HFFc6 (cell line): ENCODE data around the gene PRCD. TPM values are rescaled to one million over a fixed set of nuclear protein-coding genes. Genes with fewer than 3 reads are reported as not detected.
A peak's percentile ranks its signal among the peaks of the same experiment; 100 is the strongest.
"Not testable (repeated sequence)": the region's sequence is repeated elsewhere in the genome, so short reads cannot be mapped to it uniquely, and the experiment has no call there.

Experiments used
- DNase-seq: peaks from one replicate; pipeline ENCODE4 v3.0.0-alpha.2; 2018
- H3K27ac Mint-ChIP-seq: 2 replicates; pipeline ENCODE4 v1.8.0; 2020; ENCODE audit warnings: mild to moderate bottlenecking, mixed read lengths
- H3K27me3 Mint-ChIP-seq: 2 replicates; pipeline ENCODE4 v1.8.0; 2021; ENCODE audit warnings: mild to moderate bottlenecking, moderate library complexity, mixed read lengths; ENCODE audit not compliant: insufficient read depth
- H3K36me3 Mint-ChIP-seq: 2 replicates; pipeline ENCODE4 v1.8.0; 2021; ENCODE audit warnings: low read depth, mixed read lengths
- H3K4me1 Mint-ChIP-seq: 2 replicates; pipeline ENCODE4 v1.8.0; 2020; ENCODE audit warnings: low read depth, mixed read lengths
- H3K4me3 Mint-ChIP-seq: 2 replicates; pipeline ENCODE4 v1.8.0; 2020; ENCODE audit warnings: mild to moderate bottlenecking, moderate library complexity, mixed read lengths
- H3K9me3 Mint-ChIP-seq: 2 replicates; pipeline ENCODE4 v1.8.0; 2020; ENCODE audit warnings: mild to moderate bottlenecking, mixed read lengths
- total RNA-seq, 6 experiments: library from RNA; stranded (reverse); fragmentation: NEBNext Ultra II Directional; extraction: Animal tissue kit (Norgen Biotek cat#: 25700); gene quantifications; 2 replicates in 1 of 6; 3 replicates in 5 of 6; pipeline ENCODE4 v1.2.3, GENCODE V29; 2021
- TF ChIP-seq, protein P1 (sequence below): fragments of 200-600 bp; sonication (generic); IDR thresholded peaks from 2 replicates; pipeline ENCODE4 v1.5.0; 2021; ENCODE audit warnings: antibody characterized with exemption, mild to moderate bottlenecking

Gene PRCD
- total RNA-seq, 6 experiments from 2014 or later, result not detected

DNA sequence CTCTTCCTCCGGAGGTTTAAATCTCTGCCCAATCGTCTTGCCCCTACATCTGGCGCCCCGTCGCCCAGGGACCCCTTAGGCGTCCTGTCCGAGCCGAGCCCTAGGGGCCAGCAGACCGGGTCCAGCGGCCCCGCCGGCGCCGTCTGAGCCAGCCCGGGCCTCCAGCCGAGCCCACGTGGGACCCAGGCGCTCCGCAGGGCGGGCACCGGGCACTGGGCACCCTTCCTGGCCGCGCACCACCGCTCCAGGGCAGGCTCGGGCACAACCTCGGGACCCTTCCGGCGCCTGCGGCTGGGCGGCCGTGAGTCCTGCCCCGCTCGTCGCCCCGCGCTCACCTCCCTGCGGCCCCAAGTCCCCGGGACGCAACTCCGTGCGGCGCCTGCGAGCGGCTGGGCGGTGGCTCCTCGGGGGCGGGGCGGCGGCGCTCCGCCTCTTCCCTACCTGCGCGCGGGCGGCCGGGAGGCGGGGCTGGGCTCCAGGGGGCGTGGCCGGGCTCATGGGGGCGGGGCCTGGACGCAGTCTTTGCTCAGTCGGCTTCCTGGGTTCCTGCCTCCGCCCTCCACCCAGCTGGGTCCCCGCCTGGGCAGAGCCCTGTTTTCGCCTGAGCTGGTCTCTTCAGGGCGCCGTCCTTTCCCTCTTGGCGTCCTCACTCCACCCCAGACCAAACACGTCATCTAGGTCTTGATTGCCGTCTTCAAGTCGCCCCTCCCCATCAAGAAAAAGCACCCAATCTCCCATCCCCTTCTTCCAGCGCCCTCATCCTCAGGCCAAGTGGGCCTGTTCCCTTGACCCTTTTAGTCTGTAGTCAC lies 38.6 kb upstream of the PRCD start, which contains the start of gene RHBDF2:
Gene RHBDF2, minus strand, starts transcription at position 406 of the 809 bp plus-strand sequence. CDS start 19,899 bp downstream, outside the sequence.
- H3K27me3 Mint-ChIP-seq, result peaks cover 1% of the 10 kb centered on the region
- peaks cover 45% of the 10 kb centered on the region for H3K4me1 Mint-ChIP-seq
- H3K36me3 Mint-ChIP-seq, result no peaks in the 10 kb centered on the region
- DNase-seq, result peak; percentile 65
- H3K4me3 Mint-ChIP-seq, result peak within 1 kb of the TSS; percentile 85
- H3K9me3 Mint-ChIP-seq, result no peaks in the 10 kb centered on the region
- TF ChIP-seq, protein P1, sequence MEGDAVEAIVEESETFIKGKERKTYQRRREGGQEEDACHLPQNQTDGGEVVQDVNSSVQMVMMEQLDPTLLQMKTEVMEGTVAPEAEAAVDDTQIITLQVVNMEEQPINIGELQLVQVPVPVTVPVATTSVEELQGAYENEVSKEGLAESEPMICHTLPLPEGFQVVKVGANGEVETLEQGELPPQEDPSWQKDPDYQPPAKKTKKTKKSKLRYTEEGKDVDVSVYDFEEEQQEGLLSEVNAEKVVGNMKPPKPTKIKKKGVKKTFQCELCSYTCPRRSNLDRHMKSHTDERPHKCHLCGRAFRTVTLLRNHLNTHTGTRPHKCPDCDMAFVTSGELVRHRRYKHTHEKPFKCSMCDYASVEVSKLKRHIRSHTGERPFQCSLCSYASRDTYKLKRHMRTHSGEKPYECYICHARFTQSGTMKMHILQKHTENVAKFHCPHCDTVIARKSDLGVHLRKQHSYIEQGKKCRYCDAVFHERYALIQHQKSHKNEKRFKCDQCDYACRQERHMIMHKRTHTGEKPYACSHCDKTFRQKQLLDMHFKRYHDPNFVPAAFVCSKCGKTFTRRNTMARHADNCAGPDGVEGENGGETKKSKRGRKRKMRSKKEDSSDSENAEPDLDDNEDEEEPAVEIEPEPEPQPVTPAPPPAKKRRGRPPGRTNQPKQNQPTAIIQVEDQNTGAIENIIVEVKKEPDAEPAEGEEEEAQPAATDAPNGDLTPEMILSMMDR, result no peak
- H3K27ac Mint-ChIP-seq, result peak within 1 kb of the TSS; percentile 80

DNA sequence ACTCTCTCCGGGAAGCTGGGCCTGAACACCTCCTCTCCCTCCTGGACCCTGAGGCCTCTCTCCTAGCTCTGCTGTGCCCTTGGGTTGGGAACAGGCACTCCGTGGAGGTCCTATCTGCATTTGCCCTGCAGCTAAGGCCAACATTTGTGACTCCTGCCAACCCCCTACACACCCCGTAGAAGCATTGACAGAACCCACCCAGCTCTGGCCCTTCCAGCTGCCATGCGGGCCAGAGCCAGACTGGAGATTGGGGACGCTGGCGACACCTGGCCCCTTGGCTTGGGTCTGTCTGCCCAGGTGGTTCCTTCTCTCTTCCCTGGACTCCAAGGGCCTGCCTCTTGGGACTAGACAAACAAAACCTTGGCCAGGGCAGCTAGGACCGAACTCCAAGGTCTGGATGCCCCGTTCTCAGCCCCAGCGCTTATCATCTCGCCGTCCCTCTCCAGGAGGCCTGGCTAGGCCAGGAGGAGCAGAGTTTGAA lies 38.0 kb upstream of the PRCD start:
- no peak for DNase-seq
- no peaks in the 10 kb centered on the region for H3K36me3 Mint-ChIP-seq
- H3K4me1 Mint-ChIP-seq, result peaks cover 49% of the 10 kb centered on the region
- no peaks in the 10 kb centered on the region for H3K9me3 Mint-ChIP-seq
- H3K27ac Mint-ChIP-seq, result peak overlapping the region; percentile 80
- H3K27me3 Mint-ChIP-seq, result peaks cover 1% of the 10 kb centered on the region
- TF ChIP-seq, protein P1, result no peak
- H3K4me3 Mint-ChIP-seq, result peak overlapping the region; percentile 85

DNA sequence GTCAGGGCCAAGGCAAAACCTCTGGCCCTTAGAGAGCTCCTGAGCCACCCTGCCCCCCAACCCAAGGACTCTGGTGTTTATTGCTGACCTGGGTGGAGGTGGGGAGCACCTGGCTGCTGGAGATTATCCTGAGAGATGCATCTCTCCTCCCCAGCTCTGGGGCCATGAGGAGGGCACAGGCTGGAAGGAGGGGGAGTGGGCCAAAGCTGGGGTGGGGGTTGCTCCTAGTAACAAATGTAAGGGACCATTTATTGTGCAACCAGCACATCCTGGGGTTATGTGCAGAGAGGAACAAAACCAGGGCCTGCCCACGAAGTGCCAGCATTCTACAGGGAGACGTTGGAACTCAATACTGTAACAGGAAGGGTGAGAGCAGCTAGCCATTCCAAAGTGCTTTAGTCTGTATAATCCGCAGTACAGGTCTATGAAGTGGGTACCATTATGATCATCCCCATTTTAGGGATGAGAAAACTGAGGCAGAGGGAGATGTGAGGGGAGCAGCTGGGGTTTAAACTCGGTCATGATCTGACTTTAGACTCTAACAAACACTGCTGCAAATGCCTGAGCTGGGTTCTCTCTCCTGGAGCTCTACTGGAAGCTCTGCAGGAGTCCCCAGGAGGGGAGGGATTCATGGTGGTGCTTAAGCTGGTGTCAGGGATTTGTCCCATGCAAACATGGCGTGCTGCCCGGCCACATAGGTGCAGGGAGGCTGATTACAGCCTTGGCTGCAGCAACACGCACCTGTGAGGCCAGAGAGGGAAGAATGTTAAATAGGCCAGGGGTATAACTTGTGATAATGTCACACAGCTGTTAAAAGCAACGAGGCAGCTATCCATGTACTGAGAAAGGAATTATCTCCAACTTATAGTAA lies 37.3 kb upstream of the PRCD start:
- peaks cover 2% of the 10 kb centered on the region for H3K27me3 Mint-ChIP-seq

DNA sequence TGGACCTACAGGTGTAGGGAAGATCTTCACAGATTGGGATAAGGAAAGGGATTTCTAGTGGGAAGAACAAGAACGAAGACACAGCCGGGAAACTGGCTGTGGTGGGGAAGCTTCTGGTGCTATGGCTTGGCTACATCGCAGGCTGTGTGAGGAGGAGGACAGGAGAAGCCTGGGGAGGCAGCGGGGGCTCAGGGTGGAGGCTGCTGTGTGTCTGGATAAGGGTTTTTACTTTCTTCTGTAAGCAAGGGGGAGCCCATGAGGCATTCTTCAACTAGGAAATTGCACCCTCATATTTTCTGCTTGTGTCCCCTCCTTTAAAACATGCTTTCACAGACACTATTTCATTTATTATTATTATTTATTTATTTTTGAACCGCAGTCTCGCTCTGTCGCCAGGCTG lies 35.7 kb upstream of the PRCD start:
- Mint-ChIP-seq H3K27me3 (peaks cover 10% of the 10 kb centered on the region), H3K36me3 (no peaks in the 10 kb centered on the region), H3K27ac (no peak overlapping the region), H3K4me1 (peaks cover 38% of the 10 kb centered on the region), H3K4me3 (no peak overlapping the region), H3K9me3 (no peaks in the 10 kb centered on the region)
- peak; percentile 19 for DNase-seq
- TF ChIP-seq, protein P1, result peak; percentile 59

More for the DNA sequence above, 37.3 kb upstream of the PRCD start:
- H3K4me3 Mint-ChIP-seq, result no peak overlapping the region
- no peak overlapping the region for H3K27ac Mint-ChIP-seq
- no peak for DNase-seq
- TF ChIP-seq, protein P1, result no peak
- no peaks in the 10 kb centered on the region for H3K9me3 Mint-ChIP-seq
- no peaks in the 10 kb centered on the region for H3K36me3 Mint-ChIP-seq
- peaks cover 47% of the 10 kb centered on the region for H3K4me1 Mint-ChIP-seq

DNA sequence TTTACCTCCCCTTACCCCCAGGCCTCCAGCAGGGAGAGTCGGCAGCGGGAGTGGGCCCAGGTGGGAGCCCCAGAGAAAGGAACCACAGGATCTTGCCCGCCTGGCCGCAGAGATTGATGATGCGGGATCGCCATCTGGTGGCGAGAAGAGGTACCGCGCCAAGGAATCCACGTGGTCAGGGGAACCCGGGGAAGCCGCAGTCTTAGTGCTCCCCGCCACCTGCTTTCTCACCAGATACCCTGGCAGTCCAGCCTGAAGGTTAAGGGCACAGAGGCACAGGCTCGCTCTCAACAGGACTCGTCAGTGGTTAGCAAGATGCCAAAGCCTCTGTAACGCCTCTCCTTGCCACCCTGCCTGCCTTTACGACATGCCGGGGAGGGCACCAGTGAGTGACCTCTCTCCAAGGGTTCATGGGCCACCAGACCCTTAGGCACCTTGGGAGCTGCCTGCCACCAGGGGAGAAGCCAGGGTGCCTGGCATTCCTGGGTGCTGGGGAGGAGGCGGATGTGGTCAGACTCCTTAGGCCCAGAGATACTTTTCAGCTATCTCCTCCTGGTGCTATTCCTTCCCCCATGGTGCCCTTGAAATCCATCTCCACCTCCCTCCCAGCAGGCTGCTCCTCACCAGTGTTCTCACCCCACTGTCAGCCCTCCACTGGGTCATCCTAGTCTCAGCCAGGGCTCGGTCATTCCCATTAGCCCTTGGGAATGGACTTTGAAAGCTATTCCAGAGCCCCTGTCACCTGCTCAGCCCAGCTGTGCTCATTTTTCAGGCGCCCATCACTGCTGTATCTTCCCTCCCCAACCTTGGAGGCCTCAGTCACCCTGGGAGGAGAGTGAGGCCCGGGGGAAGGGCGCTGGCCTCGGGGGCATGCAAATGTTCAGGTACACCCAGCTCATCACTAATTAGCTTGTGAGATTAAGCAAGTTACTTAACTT lies 33.2 kb upstream of the PRCD start:
- TF ChIP-seq, protein P1, result peak; percentile 99
- Mint-ChIP-seq H3K4me3 (no peak overlapping the region), H3K27me3 (peaks cover 10% of the 10 kb centered on the region), H3K36me3 (no peaks in the 10 kb centered on the region), H3K27ac (no peak overlapping the region), H3K9me3 (no peaks in the 10 kb centered on the region), H3K4me1 (peaks cover 17% of the 10 kb centered on the region)
- DNase-seq, result peak; percentile 49

DNA sequence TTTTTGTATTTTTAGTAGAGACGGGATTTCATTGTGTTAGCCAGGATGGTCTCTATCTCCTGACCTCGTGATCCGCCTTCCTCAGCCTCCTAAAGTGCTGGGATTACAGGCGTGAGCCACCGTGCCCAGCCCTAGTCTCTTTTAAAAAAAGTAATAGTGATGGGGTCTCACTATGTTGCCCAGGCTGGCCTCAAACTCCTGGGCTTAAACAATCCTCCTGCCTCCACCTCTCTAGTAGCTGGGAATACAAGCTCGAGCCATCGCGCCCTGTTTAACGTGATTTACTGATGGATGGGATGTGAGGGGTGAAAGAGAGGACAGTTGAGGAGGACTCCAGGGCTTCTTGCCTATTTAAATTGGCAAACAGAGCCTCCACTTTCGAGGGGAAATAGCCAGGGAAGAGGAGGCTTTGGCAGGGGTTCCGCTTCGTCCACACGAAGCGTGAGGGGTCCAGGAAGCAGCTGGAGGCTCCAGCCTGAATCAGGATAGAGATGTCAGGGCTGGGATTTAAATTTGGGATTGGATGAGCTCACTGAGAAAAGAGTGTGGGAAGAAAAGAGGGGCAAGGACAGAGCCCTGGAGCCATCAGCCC lies 31.3 kb upstream of the PRCD start:
- not testable (repeated sequence) for H3K36me3 Mint-ChIP-seq, H3K9me3 Mint-ChIP-seq, H3K4me3 Mint-ChIP-seq, H3K27ac Mint-ChIP-seq, DNase-seq
- peaks cover 13% of the 10 kb centered on the region for H3K4me1 Mint-ChIP-seq
- H3K27me3 Mint-ChIP-seq, result peaks cover 11% of the 10 kb centered on the region
